Daoy (cell line): Measurements from ENCODE around the gene CPT1A. TPM values are rescaled to one million over a fixed set of nuclear protein-coding genes. Genes with fewer than 3 reads are reported as not detected.
A peak's percentile ranks its signal among the peaks of the same experiment; 100 is the strongest.

Source experiments
- DNase-seq: peaks from one replicate; pipeline ENCODE4 v3.0.0-alpha.2; 2015; ENCODE audit warnings: low read depth
- total RNA-seq: library from RNA; depleted of rRNA; stranded (reverse); fragments of >200 nt; shearing (Covaris generic); gene quantifications from 2 replicates; pipeline ENCODE4 v1.2.3, GENCODE V29; 2014

The CPT1A gene
- total RNA-seq, 1 experiment from 2014 or later = 16.5 TPM

GRCh38 chr11:68854273-68854958 is 12.7 kb upstream of the CPT1A start:
- DNase-seq = no peak

GRCh38 chr11:68852628-68853027 is 10.9 kb upstream of the CPT1A start:
- no peak for DNase-seq

DNA sequence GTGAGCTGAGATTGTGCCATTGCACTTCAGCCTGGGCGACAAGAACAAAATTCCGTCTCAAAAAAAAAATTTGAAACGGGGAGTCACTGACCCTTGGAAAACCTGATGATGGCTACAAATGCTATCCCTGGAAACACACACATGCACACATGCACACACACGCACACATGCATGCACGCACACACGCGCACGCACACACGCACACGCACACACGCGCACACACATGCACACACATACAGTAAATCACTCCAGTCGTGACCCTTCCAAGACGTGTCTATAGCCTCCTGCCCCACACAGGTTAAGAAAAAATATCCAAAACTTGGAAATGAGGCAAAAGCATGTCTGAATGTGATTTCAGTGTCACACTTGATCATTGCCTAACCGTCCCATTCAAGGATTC is 6.7 kb upstream of the CPT1A start:
- no peak for DNase-seq

GRCh38 chr11:68847395-68847794 is 5.7 kb upstream of the CPT1A start:
- DNase-seq = no peak

DNA sequence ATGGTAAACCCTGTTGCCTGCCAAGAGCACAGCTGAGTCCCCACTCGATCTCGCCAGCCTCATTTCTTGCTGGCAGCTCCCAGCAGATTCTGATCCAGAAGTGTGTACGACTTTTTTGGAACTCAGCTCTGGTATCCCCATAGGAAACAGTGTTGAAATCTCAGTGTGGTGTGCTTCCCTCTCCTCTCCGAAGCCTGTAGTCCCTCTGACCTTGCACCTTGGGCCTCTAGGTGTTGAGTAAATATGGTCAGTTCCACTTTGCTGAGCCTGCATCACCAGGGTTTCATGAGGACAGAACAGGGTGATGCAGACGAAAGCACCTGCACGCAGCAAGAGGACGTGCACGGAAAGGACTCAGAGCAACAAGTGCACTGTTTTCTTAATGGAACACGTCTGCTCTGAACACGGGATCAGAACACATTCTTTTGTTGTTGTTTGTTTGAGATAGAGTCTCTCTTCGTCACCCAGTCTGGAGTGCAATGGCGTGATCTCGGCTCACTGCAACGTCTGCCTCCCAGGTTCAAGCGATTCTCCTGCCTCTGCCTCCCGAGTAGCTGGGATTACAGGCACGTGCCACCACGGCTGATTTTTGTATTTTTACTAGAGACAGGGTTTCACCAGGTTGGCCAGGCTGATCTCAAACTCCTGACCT is 3.8 kb upstream of the CPT1A start:
- no peak for DNase-seq

GRCh38 chr11:68844801-68845200 is 3.1 kb upstream of the CPT1A start:
- no peak for DNase-seq

DNA sequence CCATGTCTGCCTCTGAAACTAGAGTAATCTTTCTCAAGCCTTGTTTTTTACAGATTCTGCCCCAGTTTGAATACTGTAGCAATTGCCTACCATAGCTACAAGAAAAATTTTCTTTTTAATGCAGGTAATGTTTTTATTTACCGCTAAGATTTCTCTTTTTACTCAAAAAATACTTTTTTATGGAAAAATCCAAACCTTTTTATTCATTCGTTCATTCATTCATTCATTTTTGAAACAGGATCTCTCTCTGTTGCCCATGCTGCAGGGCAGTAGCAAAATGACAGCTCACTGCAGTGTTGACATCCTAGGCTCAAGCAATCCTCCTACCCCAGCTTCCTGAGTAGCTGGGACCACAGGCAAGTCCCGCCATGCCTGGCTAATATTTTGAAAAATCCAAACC is 2.7 kb upstream of the CPT1A start:
- DNase-seq = no peak

DNA sequence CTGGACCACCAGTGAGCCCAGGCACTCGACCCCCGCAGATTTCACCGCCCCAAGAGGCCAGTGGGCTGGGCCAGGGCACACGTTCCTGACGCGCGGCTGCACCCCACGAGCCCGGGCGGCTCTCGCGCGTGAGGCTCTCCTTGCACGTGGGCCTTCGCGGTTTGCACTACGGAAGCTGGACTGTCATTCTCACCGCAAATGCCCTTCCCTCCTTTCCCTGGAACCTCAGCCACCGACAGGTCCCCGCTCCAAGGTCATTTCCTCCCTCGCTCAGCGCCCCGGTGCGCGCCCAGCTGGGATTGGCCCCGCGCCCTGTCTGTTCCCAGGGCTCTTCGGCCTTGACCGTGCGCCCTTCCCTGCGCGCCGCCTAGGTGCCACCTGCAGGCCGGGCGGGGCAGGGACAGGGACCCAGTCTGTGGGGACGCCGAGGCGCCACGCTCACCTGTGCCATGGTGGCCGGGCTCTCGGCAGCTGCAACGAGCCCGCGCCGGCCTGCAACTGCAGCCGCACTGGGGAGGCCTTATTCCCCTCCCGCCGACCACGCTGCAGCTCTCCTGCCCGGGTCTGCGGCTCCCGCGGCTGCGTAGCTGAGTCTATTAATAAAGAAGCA is 2.1 kb upstream of the CPT1A start:
- peak; percentile 86 for DNase-seq

DNA sequence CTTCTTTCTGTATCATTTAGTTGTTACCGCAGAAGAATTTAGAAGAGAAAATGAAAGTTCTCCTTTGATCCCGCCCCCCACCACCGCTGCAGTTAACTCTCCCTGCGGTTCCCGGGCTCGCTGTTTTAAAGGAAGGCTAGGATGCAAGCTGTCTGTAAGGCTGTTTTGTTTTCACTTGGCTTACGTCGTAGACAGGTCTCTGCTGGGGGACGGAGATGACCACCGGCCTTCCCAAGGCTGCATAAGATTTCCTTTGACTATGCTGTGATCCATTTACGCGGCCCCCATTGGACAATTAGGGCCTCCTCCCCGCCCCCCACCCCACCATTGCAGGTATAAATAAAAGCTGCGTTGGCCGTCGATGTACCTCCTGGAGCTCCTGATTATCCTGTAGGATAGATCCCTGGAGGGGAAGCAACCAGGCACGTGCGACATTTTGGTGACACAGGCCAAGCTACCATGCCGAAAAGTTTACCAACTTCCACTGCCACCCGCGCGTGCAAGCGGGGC is 1.4 kb upstream of the CPT1A start:
- peak; percentile 65 for DNase-seq

DNA sequence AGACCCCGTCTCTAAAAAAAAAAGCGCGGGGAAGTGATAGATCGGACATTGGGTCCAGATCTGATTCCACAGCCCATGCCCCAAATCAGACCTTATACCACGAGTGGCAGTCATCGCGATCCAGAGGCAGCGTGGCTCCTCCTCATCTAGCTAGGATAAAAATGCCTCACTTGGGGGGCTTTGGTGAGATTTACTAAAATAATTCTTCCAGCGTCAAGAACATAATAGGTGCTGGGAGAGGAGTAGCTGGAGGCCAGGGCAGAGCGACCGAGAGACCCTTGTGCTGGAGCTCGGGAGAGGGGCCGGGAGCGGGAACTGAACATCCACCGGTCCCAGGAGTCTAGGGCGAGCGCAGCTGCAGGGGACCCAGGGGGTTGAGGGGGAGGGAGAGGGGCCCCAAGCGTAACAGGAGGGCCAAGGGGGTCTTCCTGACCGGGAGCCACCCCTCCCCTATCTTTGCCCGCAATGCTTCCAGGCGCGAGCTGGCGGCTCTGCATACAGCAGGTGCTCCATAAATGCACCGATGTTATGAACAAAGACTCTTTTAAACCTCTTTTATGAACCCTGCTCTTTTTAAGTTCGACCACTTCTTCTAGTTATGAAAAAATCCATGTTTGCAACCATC is 823 bp upstream of the CPT1A start:
- DNase-seq = no peak

DNA sequence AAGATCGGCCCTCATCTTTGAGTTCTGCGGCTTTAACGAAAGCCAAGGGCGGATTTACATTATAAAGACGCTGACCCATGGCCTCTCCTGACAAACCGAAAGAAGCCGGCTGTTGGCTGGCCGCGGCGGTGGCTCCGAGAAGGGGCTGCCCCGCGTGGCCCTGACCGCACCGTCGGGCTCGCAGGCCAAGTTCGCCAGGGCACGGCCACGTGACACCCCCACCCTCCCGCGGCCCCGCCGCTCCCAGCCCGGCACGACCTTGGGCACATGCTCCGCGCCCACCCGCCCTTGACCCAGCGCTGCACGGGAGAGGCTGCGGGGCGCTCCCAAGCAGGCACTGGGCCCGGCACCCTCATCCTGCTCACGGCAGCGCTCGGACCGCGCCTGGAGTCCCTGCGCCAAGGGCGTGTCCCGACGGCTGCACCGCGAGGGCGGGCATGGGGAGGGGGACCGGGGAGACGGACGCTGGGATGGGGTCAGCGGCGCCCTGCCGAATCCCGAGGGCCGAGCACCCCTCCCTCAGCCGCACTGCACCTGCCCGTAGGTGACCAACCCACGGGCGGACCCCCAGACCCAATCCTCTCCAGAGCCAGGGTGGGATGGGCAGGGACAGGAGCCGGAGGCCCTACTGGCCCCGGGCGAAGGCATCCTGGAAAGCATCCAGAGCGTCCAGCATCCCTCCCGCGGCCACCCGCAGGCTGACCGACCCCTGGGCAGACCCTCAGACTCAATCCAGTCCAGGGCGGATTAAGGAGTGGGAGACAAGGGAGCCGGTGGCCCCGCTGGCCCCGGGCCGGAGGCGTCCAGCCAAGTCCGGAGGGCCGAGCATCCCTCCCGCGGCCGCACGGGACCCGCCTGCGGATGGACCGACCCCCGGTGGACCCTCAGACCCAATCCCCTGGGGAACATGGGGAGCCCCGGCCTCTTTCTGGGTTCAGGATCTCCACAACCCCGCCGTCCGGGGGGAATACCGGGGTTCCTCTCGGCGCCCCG is 759 bp downstream of the CPT1A start:
- peak; percentile 65 for DNase-seq

DNA sequence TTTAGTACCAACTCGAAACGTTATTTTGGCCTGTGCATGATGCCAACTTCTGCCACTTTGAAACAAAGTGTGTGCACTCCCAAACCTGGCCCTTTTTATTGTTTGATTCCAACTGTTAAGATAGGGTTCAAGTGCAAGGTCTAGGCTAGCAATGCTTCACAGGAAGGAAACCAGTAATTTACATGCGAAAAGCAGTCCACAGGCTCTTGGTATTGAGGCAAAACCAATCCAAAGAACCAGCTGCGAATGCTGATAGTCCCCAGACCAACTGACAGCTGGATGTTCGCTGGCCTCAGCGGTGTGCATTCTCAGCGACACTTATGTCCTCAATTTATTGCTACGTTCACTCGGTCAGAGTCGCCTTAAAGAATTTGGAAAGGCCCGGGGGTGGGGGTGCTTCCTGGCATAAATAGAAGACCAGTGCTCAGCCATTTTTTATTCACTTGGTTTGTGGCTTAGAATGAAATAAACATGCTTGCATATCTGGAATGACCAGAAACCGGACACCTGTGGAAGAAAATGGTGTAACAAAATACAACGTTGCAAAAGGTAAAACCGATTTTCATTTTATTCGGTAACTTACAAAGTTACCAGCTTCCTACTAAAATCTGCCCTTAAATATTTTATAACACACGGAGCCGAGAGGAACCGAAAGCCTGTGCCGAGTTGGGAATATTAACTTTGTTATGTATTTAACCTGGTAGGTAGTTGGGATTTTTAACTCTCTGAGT is 1.6 kb downstream of the CPT1A start:
- DNase-seq = peak; percentile 41

- DNase-seq = peak; percentile 94
Observed at GRCh38 chr11:68839054-68839865, 2.5 kb downstream of the CPT1A start.

GRCh38 chr11:68838572-68838964 is 3.1 kb downstream of the CPT1A start:
- DNase-seq = no peak

- DNase-seq = no peak
Observed at GRCh38 chr11:68837583-68838571, 3.8 kb downstream of the CPT1A start.

DNA sequence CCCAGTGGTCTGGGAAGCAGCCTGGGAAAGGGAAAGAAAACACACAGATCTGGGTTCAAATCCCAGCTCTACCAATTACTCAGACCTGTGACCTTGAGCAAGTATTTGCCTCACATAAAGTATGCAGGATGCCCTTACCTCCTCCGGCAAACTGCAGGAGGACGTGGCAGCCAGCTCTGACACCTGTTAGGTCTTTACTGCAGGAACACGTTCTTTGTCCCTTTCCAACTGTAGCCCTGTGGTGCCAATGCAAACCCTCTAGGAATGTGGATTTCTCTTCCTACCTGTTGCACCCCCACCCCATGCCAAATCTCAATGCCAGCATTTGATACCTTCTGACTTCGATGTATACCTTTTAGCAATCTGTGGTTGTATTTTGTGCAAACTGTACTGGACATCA is 6.0 kb downstream of the CPT1A start:
- DNase-seq = no peak

- no peak for DNase-seq
Observed at GRCh38 chr11:68835328-68835727, 6.4 kb downstream of the CPT1A start.

DNA sequence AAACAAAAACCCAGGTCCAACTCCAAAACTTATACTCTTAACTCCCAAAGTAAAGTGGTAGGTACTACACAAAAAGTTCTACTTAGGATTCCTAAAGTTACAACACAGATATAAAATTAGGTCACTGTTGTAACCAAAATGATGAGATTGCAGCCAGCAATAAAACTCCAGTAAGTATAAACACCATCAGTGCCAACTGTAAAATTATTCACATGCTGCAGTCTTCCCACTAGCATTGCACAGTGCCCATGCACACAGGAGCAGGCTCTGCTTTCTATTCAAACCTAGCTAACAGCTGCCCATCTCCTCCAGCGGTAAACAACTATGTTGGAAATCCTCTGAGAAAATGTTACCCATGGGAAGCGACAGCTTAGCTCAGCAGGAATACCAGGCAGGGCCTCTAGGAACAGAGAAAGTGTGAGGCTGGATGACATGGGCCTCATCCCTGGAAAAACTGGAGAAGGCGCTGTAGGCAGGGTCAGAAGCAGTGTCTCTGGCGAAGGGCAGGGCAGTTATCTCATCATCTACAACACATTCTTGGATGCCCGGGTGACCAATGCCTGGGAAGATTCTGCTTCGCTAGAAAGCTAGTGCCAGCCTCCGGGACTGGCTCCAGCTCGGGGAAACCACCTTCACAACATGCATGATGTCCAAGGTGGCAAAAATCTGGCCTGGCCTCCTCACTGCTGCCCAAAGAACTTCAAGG is 9.1 kb downstream of the CPT1A start:
- no peak for DNase-seq
